HEK293 (cell line): Measurements from ENCODE around the gene BRMS1.
A peak's percentile ranks its signal among the peaks of the same experiment; 100 is the strongest.

Experiments used
- BCL11A ChIP-seq: fragments of 450-650 bp; formaldehyde crosslinking; IDR thresholded peaks from 2 replicates; pipeline ENCODE4 v1.5.1; 2016; ENCODE audit warnings: low read depth, missing biosample characterization, missing genetic modification characterization
- GLI4 ChIP-seq: fragments of 450-650 bp; formaldehyde crosslinking; IDR thresholded peaks from 2 replicates; pipeline ENCODE4 v1.5.1; 2016; ENCODE audit warnings: missing biosample characterization, missing genetic modification characterization
- OSR2 ChIP-seq: fragments of 450-650 bp; formaldehyde crosslinking; IDR thresholded peaks from 2 replicates; pipeline ENCODE4 v1.5.1; 2016; ENCODE audit warnings: missing biosample characterization, missing genetic modification characterization
- PATZ1 ChIP-seq: fragments of 450-650 bp; formaldehyde crosslinking; IDR thresholded peaks from 2 replicates; pipeline ENCODE4 v1.5.1; 2016; ENCODE audit warnings: missing biosample characterization, missing genetic modification characterization
- SALL2 ChIP-seq: fragments of 450-650 bp; formaldehyde crosslinking; IDR thresholded peaks from 2 replicates; pipeline ENCODE4 v1.5.0; 2017; ENCODE audit warnings: missing biosample characterization, mild to moderate bottlenecking, missing genetic modification characterization, borderline replicate concordance
- SCRT1 ChIP-seq: fragments of 450-650 bp; formaldehyde crosslinking; IDR thresholded peaks from 2 replicates; pipeline ENCODE4 v1.5.1; 2016; ENCODE audit warnings: missing biosample characterization, missing genetic modification characterization, borderline replicate concordance
- ZBTB26 ChIP-seq: fragments of 450-650 bp; formaldehyde crosslinking; optimal IDR thresholded peaks from 2 replicates; pipeline ENCODE3; 2016; ENCODE audit warnings: missing biosample characterization, mild to moderate bottlenecking, missing genetic modification characterization
- ZFP69B ChIP-seq: fragments of 450-650 bp; formaldehyde crosslinking; IDR thresholded peaks from 2 replicates; pipeline ENCODE4 v1.5.1; 2016; ENCODE audit warnings: missing biosample characterization, missing genetic modification characterization
- ZIC2 ChIP-seq: fragments of 450-650 bp; formaldehyde crosslinking; IDR thresholded peaks from 2 replicates; pipeline ENCODE4 v1.5.1; 2016; ENCODE audit warnings: missing biosample characterization, missing genetic modification characterization
- ZNF138 ChIP-seq: fragments of 450-650 bp; formaldehyde crosslinking; IDR thresholded peaks from 2 replicates; pipeline ENCODE4 v1.5.1; 2016; ENCODE audit warnings: missing biosample characterization, missing genetic modification characterization, borderline replicate concordance
- ZNF157 ChIP-seq: fragments of 450-650 bp; formaldehyde crosslinking; IDR thresholded peaks from 2 replicates; pipeline ENCODE4 v1.5.1; 2016; ENCODE audit warnings: missing biosample characterization, missing genetic modification characterization
- ZNF23 ChIP-seq: fragments of 450-650 bp; formaldehyde crosslinking; IDR thresholded peaks from 2 replicates; pipeline ENCODE4 v1.5.1; 2016; ENCODE audit warnings: missing biosample characterization, missing genetic modification characterization, borderline replicate concordance
- ZNF311 ChIP-seq: fragments of 450-650 bp; formaldehyde crosslinking; IDR thresholded peaks from 2 replicates; pipeline ENCODE4 v1.5.1; 2017; ENCODE audit warnings: missing biosample characterization, missing genetic modification characterization, borderline replicate concordance
- ZNF335 ChIP-seq: fragments of 450-650 bp; formaldehyde crosslinking; conservative IDR thresholded peaks from 2 replicates; pipeline ENCODE4 v1.5.1; 2016; ENCODE audit warnings: missing biosample characterization, missing genetic modification characterization
- ZNF350 ChIP-seq: fragments of 450-650 bp; formaldehyde crosslinking; IDR thresholded peaks from 2 replicates; pipeline ENCODE4 v1.5.0; 2017; ENCODE audit warnings: missing biosample characterization, mild to moderate bottlenecking, missing genetic modification characterization
- ZNF354C ChIP-seq: fragments of 450-650 bp; formaldehyde crosslinking; IDR thresholded peaks from 2 replicates; pipeline ENCODE4 v1.5.1; 2016; ENCODE audit warnings: missing biosample characterization, missing genetic modification characterization, low read depth, borderline replicate concordance
- ZNF488 ChIP-seq: fragments of 450-650 bp; formaldehyde crosslinking; IDR thresholded peaks from 2 replicates; pipeline ENCODE4 v1.5.1; 2016; ENCODE audit warnings: missing biosample characterization, missing genetic modification characterization
- ZNF501 ChIP-seq: fragments of 450-650 bp; formaldehyde crosslinking; IDR thresholded peaks from 2 replicates; pipeline ENCODE4 v1.5.1; 2016; ENCODE audit warnings: missing biosample characterization, missing genetic modification characterization
- ZNF518A ChIP-seq: fragments of 450-650 bp; formaldehyde crosslinking; conservative IDR thresholded peaks from 2 replicates; pipeline ENCODE4 v1.5.1; 2016; ENCODE audit warnings: low read depth, missing biosample characterization, missing genetic modification characterization
- ZNF529 ChIP-seq: fragments of 450-650 bp; formaldehyde crosslinking; IDR thresholded peaks from 2 replicates; pipeline ENCODE4 v1.5.1; 2017; ENCODE audit warnings: missing genetic modification characterization, missing biosample characterization; ENCODE audit not compliant: insufficient replicate concordance
- ZNF530 ChIP-seq: fragments of 450-650 bp; formaldehyde crosslinking; IDR thresholded peaks from 2 replicates; pipeline ENCODE4 v1.5.1; 2016; ENCODE audit warnings: low read depth, missing biosample characterization, missing genetic modification characterization
- ZNF585B ChIP-seq: fragments of 450-650 bp; formaldehyde crosslinking; IDR thresholded peaks from 2 replicates; pipeline ENCODE4 v1.5.1; 2016; ENCODE audit warnings: missing biosample characterization, missing genetic modification characterization
- ZNF621 ChIP-seq: fragments of 450-650 bp; formaldehyde crosslinking; IDR thresholded peaks from 2 replicates; pipeline ENCODE4 v1.5.1; 2017; ENCODE audit warnings: missing biosample characterization, missing genetic modification characterization
- ZNF629 ChIP-seq: fragments of 450-650 bp; formaldehyde crosslinking; IDR thresholded peaks from 2 replicates; pipeline ENCODE4 v1.5.1; 2017; ENCODE audit warnings: missing biosample characterization, missing genetic modification characterization
- ZNF645 ChIP-seq: fragments of 450-650 bp; formaldehyde crosslinking; IDR thresholded peaks from 2 replicates; pipeline ENCODE4; 2016; ENCODE audit warnings: missing biosample characterization, missing genetic modification characterization
- ZNF654 ChIP-seq: fragments of 450-650 bp; formaldehyde crosslinking; IDR thresholded peaks from 2 replicates; pipeline ENCODE4 v1.5.1; 2016; ENCODE audit warnings: low read depth, missing biosample characterization, missing genetic modification characterization
- ZNF76 ChIP-seq: fragments of 450-650 bp; formaldehyde crosslinking; IDR thresholded peaks from 2 replicates; pipeline ENCODE4; 2016; ENCODE audit warnings: low read depth, missing biosample characterization, missing genetic modification characterization, borderline replicate concordance
- ZNF768 ChIP-seq: fragments of 450-650 bp; formaldehyde crosslinking; IDR thresholded peaks from 2 replicates; pipeline ENCODE4 v1.5.1; 2018; ENCODE audit warnings: missing biosample characterization, mild to moderate bottlenecking, missing genetic modification characterization
- ZNF777 ChIP-seq: fragments of 450-650 bp; formaldehyde crosslinking; IDR thresholded peaks from 2 replicates; pipeline ENCODE4 v1.5.1; 2017; ENCODE audit warnings: missing biosample characterization, missing genetic modification characterization, borderline replicate concordance
- ZSCAN30 ChIP-seq: fragments of 450-650 bp; IDR thresholded peaks from 2 replicates; pipeline ENCODE4 v1.5.1; 2018; ENCODE audit warnings: missing biosample characterization, mild to moderate bottlenecking, missing genetic modification characterization, moderate library complexity

Gene BRMS1

GRCh38 chr11:66289548-66290329 is 55.2 kb downstream of the BRMS1 start (continued):
- TF ChIP-seq ZNF518A (no peak), ZBTB26 (tag by site-specific recombination) (no peak), ZSCAN30 (no peak), OSR2 (no peak), ZNF530 (no peak), ZNF76 (no peak), ZNF585B (no peak), ZNF629 (tag by site-specific recombination) (no peak), ZIC2 (tag by site-specific recombination) (peak; percentile 5; the same call in 1 of the 2 replicates), ZNF529 (tag by site-specific recombination) (no peak), ZNF488 (tag by site-specific recombination) (no peak), PATZ1 (tag by site-specific recombination) (peak; percentile 15; the same call in 1 of the 2 replicates), ZFP69B (no peak), ZNF23 (tag by site-specific recombination) (no peak), ZNF654 (tag by site-specific recombination) (no peak), GLI4 (tag by site-specific recombination) (no peak), ZNF335 (peak; percentile 39), ZNF501 (tag by site-specific recombination) (no peak), ZNF777 (no peak), BCL11A (tag by site-specific recombination) (no peak), ZNF311 (tag by site-specific recombination) (no peak), ZNF621 (tag by site-specific recombination) (no peak), SALL2 (no peak), ZNF645 (tag by site-specific recombination) (no peak), ZNF350 (tag by site-specific recombination) (no peak), ZNF138 (tag by site-specific recombination) (no peak), ZNF768 (no peak), ZNF354C (tag by site-specific recombination) (no peak), ZNF157 (no peak), SCRT1 (no peak)
